HepG2 (cell line): ENCODE results near the gene RSKR. TPM values are rescaled to one million over a fixed set of nuclear protein-coding genes. Genes with fewer than 3 reads are reported as not detected.

Source experiments
- BATF2 ChIP-seq: sonication (generic); formaldehyde crosslinking; IDR thresholded peaks from 2 replicates; pipeline ENCODE4 v1.8.0; 2022; ENCODE audit warnings: mild to moderate bottlenecking, missing genetic modification reagents, moderate library complexity
- CREB1 ChIP-seq, 2 experiments: fragments of 450-650 bp in 1 of 2; IDR thresholded peaks; 2 replicates each; pipeline ENCODE4 v1.6.1; 2016 to 2017; ENCODE audit warnings: control low read depth in 1 of 2, mild to moderate bottlenecking in 1 of 2, missing compliant biosample characterization in 1 of 2, missing genetic modification characterization in 1 of 2
- CSRNP2 ChIP-seq: sonication (generic); formaldehyde crosslinking; conservative IDR thresholded peaks from 2 replicates; pipeline ENCODE4 v1.8.0; 2022; ENCODE audit warnings: low read depth, missing genetic modification reagents
- CTCF ChIP-seq: sonication (generic); formaldehyde crosslinking; IDR thresholded peaks from 2 replicates; pipeline ENCODE4 v1.5.0; 2020; ENCODE audit warnings: mild to moderate bottlenecking, missing genetic modification reagents, moderate library complexity
- HMG20B ChIP-seq: conservative IDR thresholded peaks from 2 replicates; pipeline ENCODE4 v1.6.1; 2016; ENCODE audit warnings: missing genetic modification reagents, missing compliant biosample characterization
- IKZF4 ChIP-seq: sonication (generic); formaldehyde crosslinking; IDR thresholded peaks from 2 replicates; pipeline ENCODE4 v1.5.1; 2020; ENCODE audit warnings: borderline replicate concordance, mild to moderate bottlenecking, low read depth, missing genetic modification reagents; ENCODE audit errors: not compliant biosample characterization
- RFX1 ChIP-seq: fragments of 450-650 bp; IDR thresholded peaks from 2 replicates; pipeline ENCODE4 v1.6.1; 2017
- TOPORS ChIP-seq: sonication (generic); formaldehyde crosslinking; IDR thresholded peaks from 2 replicates; pipeline ENCODE4 v1.8.0; 2023; ENCODE audit warnings: mild to moderate bottlenecking, missing genetic modification reagents
- ZBTB4 ChIP-seq: sonication (generic); formaldehyde crosslinking; IDR thresholded peaks from 2 replicates; pipeline ENCODE4 v1.4.0; 2020; ENCODE audit warnings: missing genetic modification reagents, mild to moderate bottlenecking, borderline replicate concordance
- ZBTB46 ChIP-seq: sonication (generic); formaldehyde crosslinking; IDR thresholded peaks from 2 replicates; pipeline ENCODE4 v1.4.0; 2020; ENCODE audit warnings: mild to moderate bottlenecking, missing genetic modification reagents, borderline replicate concordance
- ZNF382 ChIP-seq: sonication (generic); formaldehyde crosslinking; IDR thresholded peaks from 2 replicates; pipeline ENCODE4 v1.5.0; 2020; ENCODE audit warnings: missing genetic modification reagents, mild to moderate bottlenecking, borderline replicate concordance
- ZNF557 ChIP-seq: sonication (generic); formaldehyde crosslinking; IDR thresholded peaks from 2 replicates; pipeline ENCODE4 v1.4.0; 2020; ENCODE audit warnings: missing genetic modification reagents
- ZNF569 ChIP-seq: sonication (generic); formaldehyde crosslinking; IDR thresholded peaks from 2 replicates; pipeline ENCODE4 v1.5.0; 2020; ENCODE audit warnings: mild to moderate bottlenecking, missing genetic modification reagents, moderate library complexity, borderline replicate concordance
- ZNF670 ChIP-seq: sonication (generic); formaldehyde crosslinking; IDR thresholded peaks from 2 replicates; pipeline ENCODE4 v1.8.0; 2022; ENCODE audit warnings: mild to moderate bottlenecking, missing genetic modification reagents, borderline replicate concordance
- ZNF768 ChIP-seq: sonication (generic); formaldehyde crosslinking; IDR thresholded peaks from 2 replicates; pipeline ENCODE4 v1.4.0; 2020; ENCODE audit warnings: missing genetic modification reagents
- ZNF777 ChIP-seq: sonication (generic); formaldehyde crosslinking; IDR thresholded peaks from 2 replicates; pipeline ENCODE4 v1.4.0; 2020; ENCODE audit warnings: missing genetic modification reagents
- ZZZ3 ChIP-seq: sonication (generic); formaldehyde crosslinking; IDR thresholded peaks from 2 replicates; pipeline ENCODE4 v1.4.0; 2020; ENCODE audit warnings: missing genetic modification reagents, mild to moderate bottlenecking, borderline replicate concordance
- polyA plus RNA-seq, 8 experiments: library from polyadenylated mRNA; depleted of rRNA in 3 of 8; stranded (reverse) in 7 of 8; unstranded in 1 of 8; fragments of >200 nt; fragmentation: Illumina TruSeq in 4 of 8; extraction: Trizol in 4 of 8; gene quantifications; 2 replicates each; pipeline versions ENCODE4 v1.2.1 to v1.2.3, GENCODE V29; 2011 to 2016; ENCODE audit warnings: low read depth in 4 of 8, missing spikeins in 1 of 8, mixed read lengths in 1 of 8; ENCODE audit not compliant: insufficient read depth in 1 of 8
- total RNA-seq, 5 experiments: library from RNA; depleted of rRNA; stranded (reverse); fragments of >200 nt; fragmentation: Illumina TruSeq; extraction: Trizol; gene quantifications; 2 replicates each; pipeline ENCODE4 v1.2.3, GENCODE V29; 2016; ENCODE audit warnings: low read depth in 1 of 5

The RSKR gene
- total and polyA plus RNA-seq, 2 of the 13 experiments (the other 11 are each of a cell fraction or from before 2014, with no cell fraction given): 5.0 to 10.4 TPM

- no peak for TF ChIP-seq CSRNP2 (CRISPR knock-in tag)
- TF ChIP-seq HMG20B (CRISPR knock-in tag): no peak
- no peak for TF ChIP-seq ZNF557 (CRISPR knock-in tag)
- TF ChIP-seq TOPORS (CRISPR knock-in tag): peak; percentile 91; the same call in 1 of the 2 replicates
- TF ChIP-seq ZBTB4 (CRISPR knock-in tag): peak; percentile 41; the same call in 1 of the 2 replicates
- TF ChIP-seq ZNF670 (CRISPR knock-in tag): peak; percentile 62; the same call in 1 of the 2 replicates
- no peak for TF ChIP-seq BATF2 (CRISPR knock-in tag)
- no peak for TF ChIP-seq ZNF777
- TF ChIP-seq ZBTB46: no peak
- no peak for TF ChIP-seq ZNF382 (CRISPR knock-in tag)
- TF ChIP-seq IKZF4: peak; percentile 86
- 0 out of 2 replicates have a peak, but pooled peaks have one; percentile 17 for TF ChIP-seq ZNF768 (CRISPR knock-in tag)
- TF ChIP-seq CREB1 (IDR thresholded peaks at IDR 0.05): peak; percentile 59; the same call in 1 of the 2 replicates
- no peak for TF ChIP-seq CREB1 (CRISPR knock-in tag; IDR thresholded peaks at IDR 0.05)
- TF ChIP-seq RFX1: no peak
- TF ChIP-seq CTCF (CRISPR knock-in tag): peak; percentile 23; the same call in 1 of the 2 replicates
- no peak for TF ChIP-seq ZNF569 (CRISPR knock-in tag)
- peak; percentile 63 for TF ChIP-seq ZZZ3 (CRISPR knock-in tag)
Observed at GRCh38 chr17:28644787-28645575, 31.0 kb upstream of the RSKR start, which contains the start of gene BLTP2 (continued).
